NT2/D1 (cell line): ENCODE data around the gene UBE2F.
"Not testable (repeated sequence)": the region's sequence is repeated elsewhere in the genome, so short reads cannot be mapped to it uniquely, and the experiment has no call there.

Source experiments
- DNase-seq: peaks from one replicate; pipeline ENCODE4 v3.0.0-alpha.2; 2011; ENCODE audit warnings: low read depth, low spot score
- H3K27me3 ChIP-seq: 2 replicates; pipeline ENCODE4 v1.6.0; 2011; ENCODE audit warnings: mild to moderate bottlenecking; ENCODE audit not compliant: insufficient read length, insufficient read depth
- H3K36me3 ChIP-seq: 2 replicates; pipeline ENCODE4 v1.6.1; 2011; ENCODE audit warnings: mild to moderate bottlenecking, low read length, mixed read lengths; ENCODE audit not compliant: insufficient read depth, insufficient read length
- H3K4me1 ChIP-seq: 2 replicates; pipeline ENCODE4 v1.5.1; 2011; ENCODE audit not compliant: insufficient read depth, insufficient read length
- H3K4me3 ChIP-seq: 2 replicates; pipeline ENCODE4 v1.5.1; 2011; ENCODE audit warnings: low read depth; ENCODE audit not compliant: insufficient read length
- H3K9ac ChIP-seq: 2 replicates; pipeline ENCODE4 v1.6.0; 2011; ENCODE audit warnings: low read depth; ENCODE audit not compliant: insufficient read length
- H3K9me3 ChIP-seq: 2 replicates; pipeline ENCODE4 v1.5.1; 2011; ENCODE audit warnings: mild to moderate bottlenecking, low read length; ENCODE audit not compliant: insufficient read depth
- SUZ12 ChIP-seq: IDR thresholded peaks from 2 replicates; pipeline ENCODE4 v1.6.1; 2011; ENCODE audit not compliant: insufficient read length, insufficient read depth; ENCODE audit errors: extremely low read depth
- YY1 ChIP-seq: IDR thresholded peaks from 2 replicates; pipeline ENCODE4 v1.6.1; 2011; ENCODE audit not compliant: insufficient read length, insufficient read depth
- ZNF274 ChIP-seq: IDR thresholded peaks from 2 replicates; pipeline ENCODE4 v1.6.1; 2011; ENCODE audit warnings: mild to moderate bottlenecking, low read depth, low read length

The UBE2F gene

GRCh38 chr2:237944302-237944701 lies 22.5 kb upstream of the UBE2F start:
- TF ChIP-seq ZNF274: no peak
- no peak for TF ChIP-seq YY1
- no peak for TF ChIP-seq SUZ12
- Histone ChIP-seq H3K9me3 (peaks cover 29% of the 10 kb centered on the region), H3K4me3 (no peak overlapping the region), H3K27me3 (no peaks in the 10 kb centered on the region), H3K4me1 (peaks cover 5% of the 10 kb centered on the region), H3K36me3 (no peaks in the 10 kb centered on the region), H3K9ac (no peak overlapping the region)
- no peak for DNase-seq

GRCh38 chr2:237946423-237946822 lies 20.4 kb upstream of the UBE2F start:
- no peaks in the 10 kb centered on the region for H3K27me3 ChIP-seq
- peaks cover 29% of the 10 kb centered on the region for H3K9me3 ChIP-seq
- no peak for DNase-seq
- no peak overlapping the region for H3K9ac ChIP-seq
- no peak for TF ChIP-seq YY1
- no peak for TF ChIP-seq SUZ12
- TF ChIP-seq ZNF274: no peak
- H3K4me3 ChIP-seq: no peak overlapping the region
- peaks cover 5% of the 10 kb centered on the region for H3K4me1 ChIP-seq
- H3K36me3 ChIP-seq: no peaks in the 10 kb centered on the region

- not testable (repeated sequence) for DNase-seq, H3K4me3 ChIP-seq, H3K36me3 ChIP-seq, H3K9me3 ChIP-seq, H3K9ac ChIP-seq, H3K4me1 ChIP-seq
- peaks cover 25% of the 10 kb centered on the region for H3K27me3 ChIP-seq
Observed at GRCh38 chr2:237951354-237951753, 15.5 kb upstream of the UBE2F start.

GRCh38 chr2:237951878-237952277 lies 14.9 kb upstream of the UBE2F start:
- Histone ChIP-seq H3K27me3 (peaks cover 29% of the 10 kb centered on the region), H3K4me1 (peaks cover 6% of the 10 kb centered on the region), H3K36me3 (no peaks in the 10 kb centered on the region), H3K4me3 (no peak overlapping the region), H3K9ac (no peak overlapping the region), H3K9me3 (no peaks in the 10 kb centered on the region)
- no peak for DNase-seq
- TF ChIP-seq YY1: no peak
- TF ChIP-seq SUZ12: no peak
- TF ChIP-seq ZNF274: no peak

GRCh38 chr2:237952851-237953250 lies 14.0 kb upstream of the UBE2F start:
- Histone ChIP-seq H3K4me1 (peaks cover 6% of the 10 kb centered on the region), H3K27me3 (peaks cover 39% of the 10 kb centered on the region), H3K36me3 (no peaks in the 10 kb centered on the region), H3K9me3 (no peaks in the 10 kb centered on the region), H3K4me3 (no peak overlapping the region), H3K9ac (no peak overlapping the region)
- no peak for DNase-seq
- TF ChIP-seq ZNF274 (no peak), SUZ12 (no peak), YY1 (no peak)

GRCh38 chr2:237955640-237956401 lies 11.0 kb upstream of the UBE2F start:
- peak overlapping the region; percentile 69 for H3K4me3 ChIP-seq
- TF ChIP-seq SUZ12: no peak
- no peak for TF ChIP-seq YY1
- TF ChIP-seq ZNF274: no peak
- no peaks in the 10 kb centered on the region for H3K36me3 ChIP-seq
- H3K4me1 ChIP-seq: peaks cover 6% of the 10 kb centered on the region
- peak overlapping the region; percentile 67 for H3K9ac ChIP-seq
- H3K9me3 ChIP-seq: peaks cover 2% of the 10 kb centered on the region; the same call in 1 of the 2 replicates
- DNase-seq: no peak
- H3K27me3 ChIP-seq: peaks cover 41% of the 10 kb centered on the region

GRCh38 chr2:237956402-237956736 lies 10.4 kb upstream of the UBE2F start:
- no peak for TF ChIP-seq SUZ12
- Histone ChIP-seq H3K9ac (peak overlapping the region; percentile 67), H3K4me1 (peaks cover 6% of the 10 kb centered on the region)

More at GRCh38 chr2:237956402-237956736, 10.4 kb upstream of the UBE2F start:
- peak overlapping the region; percentile 69 for H3K4me3 ChIP-seq
- no peak for DNase-seq
- peaks cover 41% of the 10 kb centered on the region for H3K27me3 ChIP-seq
- peaks cover 7% of the 10 kb centered on the region; the same call in 1 of the 2 replicates for H3K9me3 ChIP-seq
- no peaks in the 10 kb centered on the region for H3K36me3 ChIP-seq
